NCI-H82 (cell line): Measurements from ENCODE around the gene LRP1B.

Experiments used
- DNase-seq: peaks from one replicate; lab custom pipeline; 2025; lab: John Stamatoyannopoulos, UW

Gene LRP1B

GRCh38 chr2:142041996-142042395, 88.8 kb downstream of the LRP1B start:
- no peak for DNase-seq

- no peak for DNase-seq
Observed at GRCh38 chr2:142041105-142041504, 89.7 kb downstream of the LRP1B start.

GRCh38 chr2:142040556-142040955, 90.3 kb downstream of the LRP1B start:
- no peak for DNase-seq

GRCh38 chr2:142038826-142039225, 92.0 kb downstream of the LRP1B start:
- no peak for DNase-seq

- DNase-seq = peak; percentile 11
Observed at GRCh38 chr2:142037744-142038143, 93.1 kb downstream of the LRP1B start.

GRCh38 chr2:142037066-142037465, 93.8 kb downstream of the LRP1B start:
- no peak for DNase-seq

- no peak for DNase-seq
Observed at GRCh38 chr2:142033393-142033792, 97.4 kb downstream of the LRP1B start.

- no peak for DNase-seq
Observed at GRCh38 chr2:142031656-142032055, 99.2 kb downstream of the LRP1B start.

- DNase-seq = no peak
Observed at GRCh38 chr2:142030735-142031134, 100.1 kb downstream of the LRP1B start.

GRCh38 chr2:142029974-142030373, 100.8 kb downstream of the LRP1B start:
- DNase-seq = no peak

GRCh38 chr2:142025394-142025793, 105.4 kb downstream of the LRP1B start:
- DNase-seq = no peak

- DNase-seq = no peak
Observed at GRCh38 chr2:142020368-142020767, 110.4 kb downstream of the LRP1B start.

GRCh38 chr2:142014536-142014935, 116.3 kb downstream of the LRP1B start:
- DNase-seq = no peak

- no peak for DNase-seq
Observed at GRCh38 chr2:142012797-142013196, 118.0 kb downstream of the LRP1B start.

- DNase-seq = no peak
Observed at GRCh38 chr2:142010477-142011270, 120.1 kb downstream of the LRP1B start.

- no peak for DNase-seq
Observed at GRCh38 chr2:142008135-142008744, 122.6 kb downstream of the LRP1B start.

GRCh38 chr2:141994066-141994465, 136.8 kb downstream of the LRP1B start:
- DNase-seq = no peak

- DNase-seq = no peak
Observed at GRCh38 chr2:141992695-141993094, 138.1 kb downstream of the LRP1B start.

- DNase-seq = no peak
Observed at GRCh38 chr2:141968433-141968832, 162.4 kb downstream of the LRP1B start.

GRCh38 chr2:141967980-141968379, 162.8 kb downstream of the LRP1B start:
- peak; percentile 52 for DNase-seq

GRCh38 chr2:141967503-141967902, 163.3 kb downstream of the LRP1B start:
- DNase-seq = no peak

GRCh38 chr2:141959941-141960340, 170.9 kb downstream of the LRP1B start:
- DNase-seq = no peak

GRCh38 chr2:141959016-141959415, 171.8 kb downstream of the LRP1B start:
- DNase-seq = no peak
